B cell (primary cell): ENCODE data around the gene LILRB3.

ENCODE experiments used
- EZH2 ChIP-seq: IDR thresholded peaks from 2 replicates; pipeline ENCODE4 v1.6.1; 2012; ENCODE audit warnings: borderline replicate concordance, low read depth, mild to moderate bottlenecking, moderate library complexity, low read length; ENCODE audit not compliant: insufficient read depth, poor library complexity, severe bottlenecking
- TF ChIP-seq, protein P1 (sequence below): fragments of 200-600 bp; IDR thresholded peaks from one replicate; pipeline ENCODE4 v1.8.0; 2022; ENCODE audit warnings: antibody characterized with exemption, mild to moderate bottlenecking

DNA sequence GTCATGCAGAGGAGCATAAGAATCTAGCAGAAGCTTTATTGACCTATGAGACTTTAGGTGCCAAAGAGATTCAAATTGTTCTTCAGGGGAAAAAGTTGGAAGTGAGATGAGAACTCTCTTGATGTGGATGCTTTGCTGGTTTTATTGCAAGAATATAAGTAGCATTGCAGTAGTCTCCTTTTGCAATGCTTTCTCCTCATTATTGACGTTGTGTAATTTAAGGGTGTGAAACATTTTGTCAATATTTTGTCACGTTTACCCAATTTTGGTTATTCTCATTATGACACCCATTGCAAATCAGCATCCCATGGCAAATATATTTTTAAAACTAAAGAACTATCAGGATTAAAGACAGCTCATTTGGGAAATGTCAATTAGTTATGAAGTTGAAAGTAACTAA is 46.1 kb upstream of the LILRB3 start:
- TF ChIP-seq, protein P1, sequence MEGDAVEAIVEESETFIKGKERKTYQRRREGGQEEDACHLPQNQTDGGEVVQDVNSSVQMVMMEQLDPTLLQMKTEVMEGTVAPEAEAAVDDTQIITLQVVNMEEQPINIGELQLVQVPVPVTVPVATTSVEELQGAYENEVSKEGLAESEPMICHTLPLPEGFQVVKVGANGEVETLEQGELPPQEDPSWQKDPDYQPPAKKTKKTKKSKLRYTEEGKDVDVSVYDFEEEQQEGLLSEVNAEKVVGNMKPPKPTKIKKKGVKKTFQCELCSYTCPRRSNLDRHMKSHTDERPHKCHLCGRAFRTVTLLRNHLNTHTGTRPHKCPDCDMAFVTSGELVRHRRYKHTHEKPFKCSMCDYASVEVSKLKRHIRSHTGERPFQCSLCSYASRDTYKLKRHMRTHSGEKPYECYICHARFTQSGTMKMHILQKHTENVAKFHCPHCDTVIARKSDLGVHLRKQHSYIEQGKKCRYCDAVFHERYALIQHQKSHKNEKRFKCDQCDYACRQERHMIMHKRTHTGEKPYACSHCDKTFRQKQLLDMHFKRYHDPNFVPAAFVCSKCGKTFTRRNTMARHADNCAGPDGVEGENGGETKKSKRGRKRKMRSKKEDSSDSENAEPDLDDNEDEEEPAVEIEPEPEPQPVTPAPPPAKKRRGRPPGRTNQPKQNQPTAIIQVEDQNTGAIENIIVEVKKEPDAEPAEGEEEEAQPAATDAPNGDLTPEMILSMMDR = no peak
- TF ChIP-seq EZH2 = no peak
